ENCODE results near the gene PCDHGA1.
"Not testable (repeated sequence)": the region's sequence is repeated elsewhere in the genome, so short reads cannot be mapped to it uniquely, and the experiment has no call there.

Gene PCDHGA1

DNA sequence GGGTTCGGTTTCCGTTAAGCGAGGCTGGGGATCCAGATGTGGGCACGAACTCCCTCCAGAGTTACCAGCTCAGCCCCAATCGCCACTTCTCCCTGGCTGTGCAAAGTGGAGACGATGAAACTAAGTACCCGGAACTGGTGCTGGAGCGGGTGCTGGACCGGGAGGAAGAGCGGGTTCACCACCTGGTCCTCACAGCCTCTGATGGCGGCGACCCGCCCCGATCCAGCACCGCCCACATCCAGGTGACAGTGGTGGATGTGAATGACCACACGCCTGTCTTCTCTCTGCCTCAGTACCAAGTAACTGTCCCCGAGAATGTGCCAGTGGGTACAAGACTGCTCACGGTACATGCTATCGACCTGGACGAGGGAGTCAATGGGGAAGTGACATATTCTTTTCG, 53.0 kb downstream of the PCDHGA1 start:
- DNase-seq = no peak

DNA sequence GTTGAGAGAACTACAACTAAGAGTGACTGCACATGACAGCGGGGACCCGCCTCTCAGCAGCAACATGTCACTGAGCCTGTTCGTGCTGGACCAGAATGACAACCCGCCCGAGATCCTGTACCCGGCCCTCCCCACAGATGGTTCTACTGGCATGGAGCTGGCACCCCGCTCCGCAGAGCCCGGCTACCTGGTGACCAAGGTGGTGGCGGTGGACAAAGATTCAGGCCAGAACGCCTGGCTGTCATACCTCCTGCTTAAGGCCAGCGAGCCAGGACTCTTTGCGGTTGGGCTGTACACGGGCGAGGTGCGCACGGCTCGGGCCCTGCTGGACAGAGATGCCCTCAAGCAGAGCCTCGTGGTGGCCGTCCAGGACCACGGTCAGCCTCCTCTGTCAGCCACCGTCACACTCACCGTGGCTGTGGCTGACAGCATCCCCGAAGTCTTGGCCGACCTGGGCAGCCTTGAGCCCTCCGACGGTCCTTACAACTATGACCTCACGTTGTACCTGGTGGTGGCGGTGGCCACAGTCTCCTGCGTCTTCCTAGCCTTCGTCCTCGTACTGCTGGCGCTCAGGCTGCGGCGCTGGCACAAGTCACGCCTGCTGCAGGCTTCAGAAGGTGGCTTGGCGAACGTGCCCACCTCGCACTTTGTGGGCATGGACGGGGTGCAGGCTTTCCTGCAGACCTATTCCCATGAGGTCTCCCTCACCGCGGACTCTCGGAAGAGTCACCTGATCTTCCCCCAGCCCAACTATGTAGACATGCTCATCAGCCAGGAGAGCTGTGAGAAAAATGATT, 54.4 kb downstream of the PCDHGA1 start:
- DNase-seq = no peak

DNA sequence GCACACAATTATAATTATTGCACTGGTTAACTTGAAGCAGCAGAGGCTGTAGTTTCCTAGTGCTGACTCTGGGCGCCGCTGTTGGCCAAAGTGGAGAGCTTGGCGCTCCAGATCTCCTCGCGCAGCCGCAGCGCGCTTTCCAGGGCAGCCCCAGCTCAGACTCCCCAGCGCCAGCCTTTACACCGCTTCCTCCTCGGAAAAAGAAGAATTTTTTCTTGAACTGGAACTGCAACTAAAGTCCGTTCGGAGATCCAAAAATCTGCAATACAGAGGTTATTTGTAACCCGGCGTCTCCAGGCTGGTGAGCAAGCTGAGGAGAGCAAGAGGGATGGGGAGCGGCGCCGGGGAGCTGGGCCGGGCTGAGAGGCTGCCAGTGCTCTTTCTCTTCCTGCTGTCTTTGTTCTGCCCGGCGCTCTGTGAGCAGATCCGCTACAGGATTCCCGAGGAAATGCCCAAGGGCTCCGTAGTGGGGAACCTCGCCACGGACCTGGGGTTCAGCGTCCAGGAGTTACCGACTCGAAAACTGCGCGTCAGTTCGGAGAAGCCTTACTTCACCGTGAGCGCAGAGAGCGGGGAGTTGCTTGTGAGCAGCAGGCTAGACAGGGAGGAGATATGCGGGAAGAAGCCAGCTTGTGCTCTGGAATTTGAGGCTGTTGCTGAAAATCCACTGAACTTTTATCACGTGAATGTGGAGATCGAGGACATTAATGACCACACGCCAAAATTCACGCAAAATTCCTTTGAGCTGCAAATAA, 57.4 kb downstream of the PCDHGA1 start, which contains the start of gene PCDHGB4:
Gene PCDHGB4 (plus strand): TSS at position 142 of the 755 bp plus-strand sequence. CDS start 187 bp downstream, at position 329.
- not testable (repeated sequence) for DNase-seq

DNA sequence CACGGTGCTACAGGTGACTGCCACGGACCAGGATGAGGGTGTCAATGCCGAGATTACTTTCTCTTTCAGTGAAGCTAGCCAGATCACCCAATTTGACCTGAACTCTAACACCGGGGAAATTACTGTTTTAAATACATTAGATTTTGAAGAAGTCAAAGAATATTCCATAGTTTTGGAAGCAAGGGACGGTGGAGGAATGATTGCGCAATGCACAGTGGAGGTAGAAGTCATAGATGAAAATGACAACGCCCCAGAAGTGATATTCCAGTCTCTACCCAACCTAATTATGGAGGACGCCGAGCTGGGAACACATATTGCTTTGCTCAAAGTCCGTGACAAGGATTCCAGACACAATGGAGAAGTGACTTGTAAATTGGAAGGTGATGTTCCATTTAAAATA, 58.3 kb downstream of the PCDHGA1 start:
- no peak for DNase-seq

DNA sequence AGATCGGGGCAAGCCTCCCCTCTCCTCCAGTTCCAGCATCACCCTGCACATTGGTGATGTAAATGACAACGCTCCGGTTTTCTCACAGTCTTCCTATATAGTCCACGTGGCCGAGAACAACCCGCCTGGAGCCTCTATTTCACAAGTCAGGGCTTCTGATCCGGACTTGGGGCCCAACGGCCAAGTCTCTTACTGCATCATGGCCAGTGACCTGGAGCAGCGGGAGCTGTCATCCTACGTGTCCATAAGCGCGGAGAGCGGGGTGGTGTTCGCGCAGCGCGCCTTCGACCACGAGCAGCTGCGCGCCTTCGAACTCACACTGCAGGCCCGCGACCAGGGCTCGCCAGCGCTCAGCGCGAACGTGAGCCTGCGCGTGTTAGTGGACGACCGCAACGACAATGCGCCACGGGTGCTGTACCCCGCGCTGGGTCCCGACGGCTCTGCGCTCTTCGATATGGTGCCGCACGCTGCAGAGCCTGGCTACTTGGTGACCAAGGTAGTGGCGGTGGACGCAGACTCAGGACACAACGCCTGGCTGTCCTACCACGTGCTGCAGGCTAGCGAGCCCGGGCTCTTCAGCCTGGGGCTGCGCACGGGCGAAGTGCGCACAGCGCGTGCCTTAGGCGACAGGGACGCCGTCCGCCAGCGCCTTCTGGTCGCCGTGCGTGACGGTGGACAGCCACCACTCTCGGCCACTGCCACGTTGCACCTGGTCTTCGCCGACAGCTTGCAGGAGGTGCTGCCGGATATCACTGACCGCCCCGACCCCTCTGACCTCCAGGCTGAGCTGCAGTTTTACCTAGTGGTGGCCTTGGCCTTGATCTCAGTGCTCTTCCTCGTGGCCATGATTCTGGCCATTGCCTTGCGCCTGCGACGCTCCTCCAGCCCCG, 59.1 kb downstream of the PCDHGA1 start:
- no peak for DNase-seq

DNA sequence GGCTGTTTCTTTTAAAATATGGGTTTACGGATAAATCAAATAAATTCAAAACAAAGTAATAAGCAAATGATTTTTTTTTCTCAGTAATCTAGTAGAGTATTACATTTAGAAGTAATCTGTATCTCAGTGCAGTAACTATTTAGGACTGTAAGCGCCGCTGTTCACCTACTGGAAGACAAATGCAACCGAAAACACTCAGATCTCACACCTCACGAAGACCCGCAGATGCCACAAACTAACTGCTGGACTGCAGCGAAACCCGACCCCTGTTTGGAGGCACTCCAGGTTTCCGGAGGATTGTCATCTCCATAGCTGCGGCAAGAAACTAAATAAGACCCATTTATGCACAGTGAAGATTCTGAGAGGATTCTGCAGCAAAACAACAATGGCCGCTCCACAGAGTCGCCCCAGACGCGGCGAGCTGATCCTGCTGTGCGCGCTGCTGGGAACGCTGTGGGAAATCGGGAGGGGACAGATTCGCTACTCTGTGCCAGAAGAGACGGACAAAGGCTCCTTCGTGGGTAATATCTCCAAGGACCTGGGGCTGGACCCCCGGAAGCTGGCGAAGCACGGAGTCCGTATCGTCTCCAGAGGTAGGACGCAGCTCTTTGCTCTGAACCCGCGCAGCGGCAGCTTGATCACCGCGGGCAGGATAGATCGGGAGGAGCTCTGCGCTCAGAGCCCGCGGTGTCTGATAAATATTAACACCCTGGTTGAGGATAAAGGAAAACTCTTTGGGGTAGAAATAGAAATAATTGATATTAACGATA, 62.3 kb downstream of the PCDHGA1 start, which contains the start of gene PCDHGA8:
Gene PCDHGA8 (plus strand): TSS at position 205 of the 770 bp plus-strand sequence. CDS start 181 bp downstream, at position 386.
- no peak for DNase-seq

DNA sequence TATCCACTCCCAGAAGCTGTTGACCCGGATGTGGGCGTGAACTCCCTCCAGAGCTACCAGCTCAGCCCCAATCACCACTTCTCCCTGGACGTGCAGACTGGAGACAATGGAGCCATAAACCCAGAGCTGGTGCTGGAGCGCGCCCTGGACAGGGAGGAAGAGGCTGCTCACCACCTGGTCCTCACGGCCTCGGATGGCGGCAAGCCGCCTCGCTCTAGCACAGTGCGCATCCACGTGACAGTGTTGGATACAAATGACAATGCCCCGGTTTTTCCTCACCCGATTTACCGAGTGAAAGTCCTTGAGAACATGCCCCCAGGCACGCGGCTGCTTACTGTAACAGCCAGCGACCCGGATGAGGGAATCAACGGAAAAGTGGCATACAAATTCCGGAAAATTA, 63.0 kb downstream of the PCDHGA1 start:
- no peak for DNase-seq

DNA sequence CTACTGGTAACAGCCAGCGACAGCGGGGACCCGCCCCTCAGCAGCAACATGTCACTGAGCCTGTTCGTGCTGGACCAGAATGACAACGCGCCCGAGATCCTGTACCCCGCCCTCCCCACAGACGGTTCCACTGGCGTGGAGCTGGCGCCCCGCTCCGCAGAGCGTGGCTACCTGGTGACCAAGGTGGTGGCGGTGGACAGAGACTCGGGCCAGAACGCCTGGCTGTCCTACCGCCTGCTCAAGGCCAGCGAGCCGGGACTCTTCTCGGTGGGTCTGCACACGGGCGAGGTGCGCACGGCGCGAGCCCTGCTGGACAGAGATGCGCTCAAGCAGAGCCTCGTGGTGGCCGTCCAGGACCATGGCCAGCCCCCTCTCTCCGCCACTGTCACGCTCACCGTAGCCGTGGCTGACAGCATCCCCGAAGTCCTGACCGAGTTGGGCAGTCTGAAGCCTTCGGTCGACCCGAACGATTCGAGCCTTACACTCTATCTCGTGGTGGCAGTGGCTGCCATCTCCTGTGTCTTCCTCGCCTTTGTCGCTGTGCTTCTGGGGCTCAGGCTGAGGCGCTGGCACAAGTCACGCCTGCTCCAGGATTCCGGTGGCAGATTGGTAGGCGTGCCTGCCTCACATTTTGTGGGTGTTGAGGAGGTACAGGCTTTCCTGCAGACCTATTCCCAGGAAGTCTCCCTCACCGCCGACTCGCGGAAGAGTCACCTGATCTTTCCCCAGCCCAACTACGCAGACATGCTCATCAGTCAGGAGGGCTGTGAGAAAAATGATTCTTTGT, 64.3 kb downstream of the PCDHGA1 start:
- not testable (repeated sequence) for DNase-seq

DNA sequence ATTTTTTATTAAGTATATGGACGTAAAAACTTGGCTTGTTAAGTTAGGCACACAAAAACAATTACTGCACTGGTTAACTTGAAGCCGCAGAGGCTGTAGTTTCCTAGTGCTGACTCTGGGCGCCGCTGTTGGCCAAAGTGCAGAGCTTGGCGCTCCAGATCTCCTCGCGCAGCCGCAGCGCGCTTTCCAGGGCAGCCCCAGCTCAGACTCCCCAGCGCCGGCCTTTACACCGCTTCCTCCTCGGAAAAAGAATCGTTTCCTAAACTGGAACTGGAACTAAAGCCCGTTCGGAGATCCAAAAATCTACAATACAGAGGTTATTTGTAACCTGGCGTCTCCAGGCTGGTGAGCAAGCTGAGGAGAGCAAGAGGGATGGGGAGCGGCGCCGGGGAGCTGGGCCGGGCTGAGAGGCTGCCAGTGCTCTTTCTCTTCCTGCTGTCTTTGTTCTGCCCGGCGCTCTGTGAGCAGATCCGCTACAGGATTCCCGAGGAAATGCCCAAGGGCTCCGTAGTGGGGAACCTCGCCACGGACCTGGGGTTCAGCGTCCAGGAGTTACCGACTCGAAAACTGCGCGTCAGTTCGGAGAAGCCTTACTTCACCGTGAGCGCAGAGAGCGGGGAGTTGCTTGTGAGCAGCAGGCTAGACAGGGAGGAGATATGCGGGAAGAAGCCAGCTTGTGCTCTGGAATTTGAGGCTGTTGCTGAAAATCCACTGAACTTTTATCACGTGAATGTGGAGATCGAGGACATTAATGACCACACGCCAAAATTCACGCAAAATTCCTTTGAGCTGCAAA, 67.6 kb downstream of the PCDHGA1 start, which contains the start of gene PCDHGB5:
Gene PCDHGB5 (plus strand): TSS at position 192 of the 796 bp plus-strand sequence. CDS start 181 bp downstream, at position 373.
- DNase-seq = not testable (repeated sequence)

DNA sequence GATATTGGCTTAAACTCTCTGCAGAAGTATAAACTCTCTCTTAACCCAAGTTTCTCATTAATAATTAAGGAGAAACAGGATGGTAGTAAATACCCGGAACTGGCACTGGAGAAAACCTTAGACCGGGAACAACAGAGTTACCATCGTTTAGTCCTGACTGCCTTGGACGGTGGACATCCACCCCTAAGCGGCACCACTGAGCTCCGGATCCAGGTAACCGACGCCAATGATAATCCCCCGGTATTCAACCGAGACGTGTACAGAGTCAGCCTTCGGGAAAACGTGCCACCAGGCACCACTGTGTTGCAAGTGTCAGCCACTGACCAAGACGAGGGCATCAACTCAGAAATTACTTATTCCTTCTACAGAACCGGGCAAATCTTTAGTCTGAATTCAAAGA, 68.3 kb downstream of the PCDHGA1 start:
- no peak for DNase-seq

DNA sequence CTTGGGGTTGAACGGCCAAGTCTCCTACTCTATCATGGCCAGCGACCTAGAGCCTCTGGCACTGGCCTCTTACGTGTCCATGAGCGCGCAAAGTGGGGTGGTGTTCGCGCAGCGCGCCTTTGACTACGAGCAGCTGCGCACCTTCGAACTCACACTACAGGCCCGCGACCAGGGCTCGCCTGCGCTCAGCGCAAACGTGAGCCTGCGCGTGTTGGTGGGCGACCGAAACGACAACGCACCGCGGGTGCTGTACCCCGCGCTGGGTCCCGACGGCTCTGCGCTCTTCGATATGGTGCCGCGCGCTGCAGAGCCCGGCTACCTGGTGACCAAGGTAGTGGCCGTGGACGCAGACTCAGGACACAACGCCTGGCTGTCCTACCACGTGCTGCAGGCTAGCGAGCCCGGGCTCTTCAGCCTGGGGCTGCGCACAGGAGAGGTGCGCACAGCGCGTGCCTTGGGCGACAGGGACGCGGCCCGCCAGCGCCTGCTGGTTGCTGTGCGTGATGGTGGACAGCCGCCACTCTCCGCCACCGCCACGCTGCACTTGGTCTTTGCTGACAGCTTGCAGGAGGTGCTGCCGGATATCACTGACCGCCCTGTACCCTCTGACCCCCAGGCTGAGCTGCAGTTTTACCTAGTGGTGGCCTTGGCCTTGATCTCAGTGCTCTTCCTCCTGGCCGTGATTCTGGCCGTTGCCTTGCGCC, 69.4 kb downstream of the PCDHGA1 start:
- DNase-seq = no peak

DNA sequence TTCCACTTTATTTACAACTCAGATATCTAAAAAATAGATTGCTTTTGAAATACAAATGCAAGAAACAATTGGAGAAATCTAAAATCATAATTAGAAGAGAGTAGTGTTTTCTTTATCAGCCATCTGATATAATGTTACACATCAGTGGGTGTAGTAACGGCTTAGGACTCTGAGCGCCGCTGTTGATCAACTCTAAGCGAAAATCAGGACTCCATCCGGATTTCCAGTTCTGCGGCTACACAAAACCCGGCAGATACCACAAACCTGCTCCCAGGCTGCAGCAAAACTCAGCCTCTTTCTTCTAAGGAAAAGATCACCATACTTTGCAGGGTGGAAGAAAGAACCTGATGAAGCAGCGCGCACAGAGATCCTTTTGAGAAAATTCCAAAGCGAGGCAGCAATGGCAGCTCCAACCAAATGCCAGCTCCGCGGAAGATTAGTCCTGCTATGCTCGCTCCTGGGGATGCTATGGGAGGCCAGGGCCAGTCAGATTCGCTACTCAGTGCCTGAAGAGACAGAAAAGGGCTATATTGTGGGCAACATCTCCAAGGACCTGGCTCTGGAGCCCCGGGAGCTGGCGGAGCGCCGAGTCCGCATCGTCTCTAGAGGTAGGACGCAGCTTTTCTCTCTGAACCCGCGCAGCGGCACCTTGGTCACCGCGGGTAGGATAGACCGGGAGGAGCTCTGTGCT, 72.4 kb downstream of the PCDHGA1 start, which contains the start of gene PCDHGA9:
Gene PCDHGA9 (plus strand): TSS at position 226 of the 691 bp plus-strand sequence. CDS start 175 bp downstream, at position 401.
- DNase-seq = no peak

DNA sequence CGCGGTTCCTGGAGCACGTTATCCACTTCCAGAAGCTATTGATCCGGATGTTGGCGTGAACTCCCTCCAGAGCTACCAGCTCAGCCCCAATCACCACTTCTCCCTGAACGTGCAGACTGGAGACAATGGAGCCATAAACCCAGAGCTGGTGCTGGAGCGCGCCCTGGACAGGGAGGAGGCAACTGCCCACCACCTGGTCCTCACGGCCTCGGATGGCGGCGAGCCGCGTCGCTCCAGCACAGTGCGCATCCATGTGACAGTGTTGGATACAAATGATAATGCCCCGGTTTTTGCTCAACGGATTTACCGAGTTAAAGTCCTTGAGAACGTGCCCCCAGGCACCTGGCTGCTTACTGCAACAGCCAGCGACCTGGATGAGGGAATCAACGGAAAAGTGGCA, 73.1 kb downstream of the PCDHGA1 start:
- DNase-seq = no peak

DNA sequence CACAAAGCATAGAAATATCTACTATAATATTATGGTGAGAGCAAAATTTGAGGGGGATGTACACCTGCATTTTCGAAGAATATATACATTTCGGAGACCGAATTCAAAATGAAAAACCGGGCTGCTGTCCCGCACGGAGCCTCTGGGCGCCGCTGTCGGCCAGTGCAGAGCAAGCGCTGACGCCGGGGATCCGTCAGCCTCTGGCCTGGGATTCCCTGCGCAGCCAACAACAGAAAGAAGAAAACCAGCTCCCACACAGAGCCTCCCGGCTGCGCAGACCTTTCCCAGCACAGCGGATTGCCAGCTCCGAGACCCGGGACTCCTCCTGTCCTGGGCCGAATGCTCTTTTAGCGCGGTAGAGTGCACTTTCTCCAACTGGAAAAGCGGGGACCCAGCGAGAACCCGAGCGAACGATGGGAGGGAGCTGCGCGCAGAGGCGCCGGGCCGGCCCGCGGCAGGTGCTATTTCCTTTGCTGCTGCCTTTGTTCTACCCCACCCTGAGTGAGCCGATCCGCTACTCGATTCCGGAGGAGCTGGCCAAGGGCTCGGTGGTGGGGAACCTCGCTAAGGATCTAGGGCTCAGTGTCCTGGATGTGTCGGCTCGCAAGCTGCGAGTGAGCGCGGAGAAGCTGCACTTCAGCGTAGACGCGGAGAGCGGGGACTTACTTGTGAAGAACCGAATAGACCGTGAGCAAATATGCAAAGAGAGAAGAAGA, 77.6 kb downstream of the PCDHGA1 start, which contains the start of gene PCDHGB6:
Gene PCDHGB6 (plus strand): TSS at position 232 of the 716 bp plus-strand sequence. CDS start 182 bp downstream, at position 414.
- not testable (repeated sequence) for DNase-seq

DNA sequence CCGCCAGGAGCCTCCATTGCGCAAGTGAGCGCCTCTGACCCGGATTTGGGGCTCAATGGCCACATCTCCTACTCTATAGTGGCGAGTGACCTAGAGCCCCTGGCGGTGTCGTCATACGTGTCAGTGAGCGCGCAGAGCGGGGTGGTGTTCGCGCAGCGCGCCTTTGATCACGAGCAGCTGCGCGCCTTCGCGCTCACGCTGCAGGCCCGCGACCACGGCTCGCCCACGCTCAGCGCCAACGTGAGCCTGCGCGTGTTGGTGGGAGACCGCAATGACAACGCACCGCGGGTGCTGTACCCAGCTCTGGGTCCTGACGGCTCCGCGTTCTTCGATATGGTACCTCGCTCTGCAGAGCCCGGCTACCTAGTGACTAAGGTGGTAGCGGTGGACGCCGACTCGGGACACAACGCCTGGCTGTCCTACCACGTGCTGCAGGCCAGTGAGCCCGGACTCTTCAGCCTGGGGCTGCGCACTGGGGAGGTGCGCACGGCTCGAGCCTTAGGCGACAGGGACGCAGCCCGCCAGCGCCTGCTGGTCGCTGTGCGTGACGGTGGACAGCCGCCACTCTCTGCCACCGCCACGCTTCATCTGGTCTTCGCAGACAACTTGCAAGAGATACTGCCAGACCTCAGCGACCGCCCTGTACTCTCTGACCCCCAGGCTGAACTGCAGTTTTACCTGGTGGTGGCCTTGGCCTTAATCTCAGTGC, 79.4 kb downstream of the PCDHGA1 start:
- DNase-seq = no peak

DNA sequence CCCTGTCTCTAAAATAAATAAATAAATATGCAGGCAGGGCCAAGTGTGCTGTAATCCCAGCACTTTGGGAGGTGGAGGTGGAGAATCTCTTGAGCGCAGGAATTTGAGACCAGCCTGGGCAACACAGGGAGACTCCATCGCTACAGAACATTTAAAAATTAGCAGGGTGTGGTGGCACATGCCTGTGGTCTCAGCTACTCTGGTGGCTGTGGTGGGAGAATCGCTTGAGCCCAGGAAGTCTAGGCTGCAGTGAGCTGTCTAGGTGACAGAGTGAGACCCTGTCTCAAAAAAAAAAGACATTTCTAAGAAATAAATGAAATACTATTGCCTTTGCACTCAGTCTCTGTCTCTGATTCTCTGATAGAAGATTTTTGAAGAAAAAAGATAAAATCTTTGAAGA, 81.3 kb downstream of the PCDHGA1 start:
- no peak for DNase-seq
